WTC11 (cell line): ENCODE data around the gene CLTCL1.

Experiments
- CTCF ChIP-seq: fragments of 200-600 bp; IDR thresholded peaks from 2 replicates; pipeline ENCODE4 v1.8.0; 2022; ENCODE audit warnings: antibody characterized with exemption
- GABPB1 ChIP-seq: sonication (generic); formaldehyde crosslinking; IDR thresholded peaks from 2 replicates; pipeline ENCODE4 v1.8.1; 2023; ENCODE audit warnings: mild to moderate bottlenecking, missing genetic modification reagents
- NFE2L1 ChIP-seq: sonication (generic); formaldehyde crosslinking; IDR thresholded peaks from 2 replicates; pipeline ENCODE4 v1.8.1; 2023; ENCODE audit warnings: missing genetic modification reagents

- TF ChIP-seq CTCF (no peak), NFE2L1 (no peak), GABPB1 (CRISPR knock-in tag) (no peak)
Observed at GRCh38 chr22:19178657-19179496, 112.6 kb downstream of the CLTCL1 start, which contains the start of gene SLC25A1.
